Neural crest cell (in vitro differentiated cells): ENCODE measurements around the gene OR2A2. TPM values are rescaled to one million over a fixed set of nuclear protein-coding genes. Genes with fewer than 3 reads are reported as not detected.
A peak's percentile ranks its signal among the peaks of the same experiment; 100 is the strongest.

Source experiments
- DNase-seq: peaks from one replicate; pipeline ENCODE4 v3.0.0; 2021; ENCODE audit warnings: low read depth, mixed read lengths, low spot score
- H3K27ac Mint-ChIP-seq: one replicate; pipeline ENCODE4 v1.8.0; 2021; ENCODE audit warnings: mild to moderate bottlenecking, mixed read lengths; ENCODE audit not compliant: unreplicated experiment
- H3K27me3 Mint-ChIP-seq: 2 replicates; pipeline ENCODE4 v1.8.0; 2021; ENCODE audit warnings: low read depth, mild to moderate bottlenecking, mixed read lengths
- H3K36me3 Mint-ChIP-seq: 2 replicates; pipeline ENCODE4 v1.8.0; 2021; ENCODE audit warnings: low read depth, mild to moderate bottlenecking, mixed read lengths
- H3K4me1 Mint-ChIP-seq: 2 replicates; pipeline ENCODE4 v1.8.0; 2021; ENCODE audit warnings: mixed read lengths
- H3K4me3 Mint-ChIP-seq: one replicate; pipeline ENCODE4 v1.8.0; 2021; ENCODE audit warnings: mild to moderate bottlenecking, mixed read lengths
- H3K9me3 Mint-ChIP-seq: 2 replicates; pipeline ENCODE4 v1.8.0; 2021; ENCODE audit warnings: mixed read lengths
- long read RNA-seq: library from polyadenylated mRNA; unstranded; transcript quantifications from one replicate; pipeline ENCODE4 v2.0.0, GENCODE V29; 2020
- total RNA-seq: library from RNA; stranded (reverse); gene quantifications from 2 replicates; pipeline ENCODE4 v1.2.1, GENCODE V29; 2021
- TF ChIP-seq, protein P1 (sequence below): fragments of 200-600 bp; sonication (generic); conservative IDR thresholded peaks from 2 replicates; pipeline ENCODE4 v1.5.0; 2021; ENCODE audit warnings: antibody characterized with exemption, mild to moderate bottlenecking

The OR2A2 gene, protein sequence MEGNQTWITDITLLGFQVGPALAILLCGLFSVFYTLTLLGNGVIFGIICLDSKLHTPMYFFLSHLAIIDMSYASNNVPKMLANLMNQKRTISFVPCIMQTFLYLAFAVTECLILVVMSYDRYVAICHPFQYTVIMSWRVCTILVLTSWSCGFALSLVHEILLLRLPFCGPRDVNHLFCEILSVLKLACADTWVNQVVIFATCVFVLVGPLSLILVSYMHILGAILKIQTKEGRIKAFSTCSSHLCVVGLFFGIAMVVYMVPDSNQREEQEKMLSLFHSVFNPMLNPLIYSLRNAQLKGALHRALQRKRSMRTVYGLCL
- total RNA-seq: not detected in 2 replicates
- long read RNA-seq: 0 reads

DNA sequence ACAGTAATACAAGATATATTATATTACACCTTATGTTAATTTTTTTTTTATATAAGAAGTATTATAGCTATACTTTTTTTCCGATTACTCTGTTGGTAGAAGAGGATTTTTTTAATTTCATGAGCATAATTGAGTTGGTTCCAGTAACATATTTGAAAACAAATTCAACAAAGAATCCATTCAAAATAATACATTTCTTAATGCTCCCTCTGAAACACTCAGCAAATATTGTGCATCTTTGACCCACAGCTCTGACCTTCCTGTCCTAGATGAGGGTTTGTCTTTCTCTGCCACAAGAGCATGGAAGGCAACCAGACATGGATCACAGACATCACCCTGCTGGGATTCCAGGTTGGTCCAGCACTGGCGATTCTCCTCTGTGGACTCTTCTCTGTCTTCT is at the start of gene OR2A2:
Gene OR2A2, plus strand, starts transcription at position 301 of the 400 bp plus-strand sequence. Its CDS starts 0 bp downstream, at position 301.
- H3K4me3 Mint-ChIP-seq: no peak within 1 kb of the TSS
- H3K9me3 Mint-ChIP-seq: no peaks in the 10 kb centered on the region
- DNase-seq: no peak
- no peaks in the 10 kb centered on the region for H3K4me1 Mint-ChIP-seq
- H3K27me3 Mint-ChIP-seq: peaks cover 11% of the 10 kb centered on the region
- H3K27ac Mint-ChIP-seq: no peak within 1 kb of the TSS
- no peaks in the 10 kb centered on the region for H3K36me3 Mint-ChIP-seq
- TF ChIP-seq, protein P1, sequence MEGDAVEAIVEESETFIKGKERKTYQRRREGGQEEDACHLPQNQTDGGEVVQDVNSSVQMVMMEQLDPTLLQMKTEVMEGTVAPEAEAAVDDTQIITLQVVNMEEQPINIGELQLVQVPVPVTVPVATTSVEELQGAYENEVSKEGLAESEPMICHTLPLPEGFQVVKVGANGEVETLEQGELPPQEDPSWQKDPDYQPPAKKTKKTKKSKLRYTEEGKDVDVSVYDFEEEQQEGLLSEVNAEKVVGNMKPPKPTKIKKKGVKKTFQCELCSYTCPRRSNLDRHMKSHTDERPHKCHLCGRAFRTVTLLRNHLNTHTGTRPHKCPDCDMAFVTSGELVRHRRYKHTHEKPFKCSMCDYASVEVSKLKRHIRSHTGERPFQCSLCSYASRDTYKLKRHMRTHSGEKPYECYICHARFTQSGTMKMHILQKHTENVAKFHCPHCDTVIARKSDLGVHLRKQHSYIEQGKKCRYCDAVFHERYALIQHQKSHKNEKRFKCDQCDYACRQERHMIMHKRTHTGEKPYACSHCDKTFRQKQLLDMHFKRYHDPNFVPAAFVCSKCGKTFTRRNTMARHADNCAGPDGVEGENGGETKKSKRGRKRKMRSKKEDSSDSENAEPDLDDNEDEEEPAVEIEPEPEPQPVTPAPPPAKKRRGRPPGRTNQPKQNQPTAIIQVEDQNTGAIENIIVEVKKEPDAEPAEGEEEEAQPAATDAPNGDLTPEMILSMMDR: no peak

DNA sequence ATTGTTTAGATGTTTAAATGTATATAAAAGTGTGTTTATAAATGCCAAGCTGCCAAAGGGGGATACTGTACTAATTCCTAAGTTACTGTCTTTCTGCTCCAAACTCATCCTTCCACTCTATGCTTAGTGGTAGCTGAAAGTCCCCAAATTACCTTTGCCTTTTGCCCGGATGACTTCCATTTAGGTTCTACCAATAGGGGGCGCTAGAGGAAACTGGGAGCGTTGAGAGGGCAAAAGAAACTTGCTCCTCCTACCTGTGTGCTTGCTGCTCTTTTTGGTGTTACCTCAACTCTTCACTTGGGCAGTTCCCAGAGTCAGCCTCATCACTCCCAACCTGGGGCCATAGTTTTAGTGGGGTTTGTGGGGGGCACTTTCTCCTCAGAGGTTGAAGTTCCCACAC is 45.7 kb upstream of the OR2A2 start:
- Mint-ChIP-seq H3K4me1 (no peaks in the 10 kb centered on the region), H3K27me3 (peaks cover 7% of the 10 kb centered on the region), H3K9me3 (peaks cover 2% of the 10 kb centered on the region), H3K36me3 (no peaks in the 10 kb centered on the region), H3K27ac (no peak overlapping the region), H3K4me3 (no peak overlapping the region)
- DNase-seq: no peak
- TF ChIP-seq, protein P1: peak; percentile 44

DNA sequence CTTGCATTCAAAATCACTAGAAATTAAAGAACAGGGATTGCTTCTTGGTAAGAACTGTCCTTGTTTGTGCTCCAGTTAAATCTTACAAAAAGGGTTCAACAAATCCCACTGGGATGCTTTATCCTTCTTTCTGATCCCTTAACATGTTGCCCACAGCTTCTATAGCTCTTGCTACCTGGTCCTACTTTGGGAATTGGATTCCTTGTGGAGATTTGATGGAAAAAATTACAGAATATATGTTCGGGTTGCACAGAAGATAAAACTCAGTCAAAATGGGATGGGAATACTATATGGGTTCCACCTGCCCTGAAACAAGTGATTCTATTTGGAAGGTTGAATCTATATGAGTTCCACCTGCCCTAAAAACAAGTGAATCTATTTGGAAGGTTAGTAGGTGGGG is 39.9 kb upstream of the OR2A2 start, which contains the start of gene OR2A25:
Gene OR2A25, plus strand, starts transcription at position 301 of the 400 bp plus-strand sequence. CDS start 4,409 bp downstream, outside the sequence.
- Mint-ChIP-seq H3K36me3 (no peaks in the 10 kb centered on the region), H3K27me3 (peaks cover 7% of the 10 kb centered on the region), H3K4me3 (no peak within 1 kb of the TSS), H3K9me3 (peaks cover 5% of the 10 kb centered on the region), H3K4me1 (no peaks in the 10 kb centered on the region), H3K27ac (no peak within 1 kb of the TSS)
- TF ChIP-seq, protein P1: no peak
- no peak for DNase-seq

DNA sequence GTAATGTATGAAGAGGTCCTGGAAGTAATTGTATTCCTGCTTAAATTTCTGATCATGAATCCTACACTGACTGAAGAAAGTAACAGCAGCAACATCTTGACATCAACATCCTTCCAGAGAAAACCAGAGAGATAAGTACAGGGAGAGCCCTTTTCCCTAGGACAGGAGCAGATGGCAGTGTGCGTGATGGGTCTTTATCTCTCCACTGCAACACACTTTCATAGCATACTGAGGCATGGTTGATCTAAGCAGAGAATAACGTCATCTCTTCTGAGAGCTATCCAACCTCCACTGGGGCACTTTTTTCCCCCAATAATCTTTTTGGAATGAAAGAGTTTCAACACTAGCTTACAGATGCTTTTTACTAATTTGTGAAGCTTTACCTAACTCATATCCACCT is 39.4 kb upstream of the OR2A2 start:
- DNase-seq: no peak
- H3K9me3 Mint-ChIP-seq: peaks cover 5% of the 10 kb centered on the region
- H3K27me3 Mint-ChIP-seq: peaks cover 7% of the 10 kb centered on the region
- no peaks in the 10 kb centered on the region for H3K4me1 Mint-ChIP-seq
- no peak overlapping the region for H3K27ac Mint-ChIP-seq
- TF ChIP-seq, protein P1: no peak
- no peaks in the 10 kb centered on the region for H3K36me3 Mint-ChIP-seq
- no peak overlapping the region for H3K4me3 Mint-ChIP-seq

DNA sequence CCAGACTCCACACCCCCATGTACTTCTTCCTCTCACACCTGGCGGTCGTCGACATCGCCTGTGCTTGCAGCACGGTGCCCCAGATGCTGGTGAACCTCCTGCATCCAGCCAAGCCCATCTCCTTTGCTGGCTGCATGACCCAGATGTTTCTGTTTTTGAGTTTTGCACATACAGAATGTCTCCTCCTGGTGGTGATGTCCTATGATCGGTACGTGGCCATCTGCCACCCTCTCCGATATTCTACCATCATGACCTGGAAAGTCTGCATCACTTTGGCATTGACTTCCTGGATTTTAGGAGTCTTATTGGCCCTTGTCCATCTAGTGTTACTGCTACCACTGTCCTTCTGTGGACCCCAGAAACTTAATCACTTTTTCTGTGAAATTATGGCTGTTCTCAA is 35.0 kb upstream of the OR2A2 start:
- no peaks in the 10 kb centered on the region for H3K4me1 Mint-ChIP-seq
- DNase-seq: no peak
- no peaks in the 10 kb centered on the region for H3K36me3 Mint-ChIP-seq
- no peaks in the 10 kb centered on the region for H3K27me3 Mint-ChIP-seq
- TF ChIP-seq, protein P1: peak; percentile 15
- H3K9me3 Mint-ChIP-seq: peaks cover 8% of the 10 kb centered on the region
- H3K27ac Mint-ChIP-seq: no peak overlapping the region
- no peak overlapping the region for H3K4me3 Mint-ChIP-seq
